HG02885 (cell line): ENCODE measurements around the gene CDC42BPG.

Experiments used
- ATAC-seq: cut with Tn5 transposase; IDR thresholded peaks from one replicate; pipeline ENCODE4 v1.9.1; 2021; ENCODE audit warnings: mild to moderate bottlenecking; ENCODE audit not compliant: unreplicated experiment, poor library complexity

Gene CDC42BPG

DNA sequence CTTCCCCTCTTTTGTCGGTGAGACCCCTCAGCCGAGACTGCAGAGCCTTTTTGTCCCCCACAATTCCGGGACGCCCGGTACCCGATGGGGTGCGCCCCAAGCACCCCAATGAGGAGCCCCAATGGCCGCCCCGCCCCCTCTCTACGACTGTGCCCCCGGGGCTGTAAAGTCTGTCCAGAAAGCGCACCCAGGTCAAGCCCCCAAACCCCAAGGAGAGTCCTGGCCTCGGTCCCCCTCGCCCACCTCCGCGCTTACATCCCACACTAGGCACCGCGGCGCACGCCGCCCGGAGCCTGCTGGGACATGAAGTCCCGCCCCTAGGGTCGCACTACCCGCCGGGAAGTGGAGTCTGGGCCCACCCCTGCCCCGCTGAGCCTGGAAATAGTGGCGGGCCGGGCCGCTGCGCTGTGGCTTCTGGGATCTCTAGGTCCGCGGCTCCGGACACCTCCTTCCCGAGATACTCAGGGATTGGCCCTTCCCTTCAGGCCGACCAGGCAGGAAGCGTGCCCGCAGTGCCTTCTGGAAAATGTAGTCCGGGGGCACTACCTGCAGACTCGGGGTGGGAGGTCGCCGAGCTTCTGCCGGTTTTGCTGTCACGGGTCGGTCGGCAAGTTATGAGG, 34.1 kb downstream of the CDC42BPG start, which contains the start of gene MEN1:
MEN1 (minus strand) TSS at position 281 of the 620 bp plus-strand sequence. CDS start 442 bp downstream, outside the sequence.
- ATAC-seq = peak; percentile 77

DNA sequence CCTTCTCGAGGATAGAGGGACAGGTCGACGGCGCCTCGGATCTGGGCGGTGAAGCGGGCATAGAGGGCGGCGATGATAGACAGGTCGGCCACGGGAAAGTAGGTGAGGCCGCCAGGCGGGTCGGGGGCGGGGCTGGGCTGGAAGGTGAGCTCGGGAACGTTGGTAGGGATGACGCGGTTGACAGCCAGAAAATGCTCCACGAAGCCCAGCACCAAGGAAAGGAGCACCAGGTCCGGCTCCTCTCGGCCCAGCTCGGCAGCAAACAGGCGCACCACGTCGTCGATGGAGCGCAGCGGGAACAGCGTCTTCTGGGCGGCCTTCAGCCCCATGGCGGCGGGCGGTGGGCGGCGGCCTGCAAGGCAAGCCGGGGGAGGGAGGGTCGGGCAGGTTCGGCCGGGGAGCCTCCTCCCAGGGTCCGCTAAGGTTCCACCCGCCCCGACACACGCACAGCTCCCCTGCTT, 34.6 kb downstream of the CDC42BPG start:
- ATAC-seq = peak; percentile 5

DNA sequence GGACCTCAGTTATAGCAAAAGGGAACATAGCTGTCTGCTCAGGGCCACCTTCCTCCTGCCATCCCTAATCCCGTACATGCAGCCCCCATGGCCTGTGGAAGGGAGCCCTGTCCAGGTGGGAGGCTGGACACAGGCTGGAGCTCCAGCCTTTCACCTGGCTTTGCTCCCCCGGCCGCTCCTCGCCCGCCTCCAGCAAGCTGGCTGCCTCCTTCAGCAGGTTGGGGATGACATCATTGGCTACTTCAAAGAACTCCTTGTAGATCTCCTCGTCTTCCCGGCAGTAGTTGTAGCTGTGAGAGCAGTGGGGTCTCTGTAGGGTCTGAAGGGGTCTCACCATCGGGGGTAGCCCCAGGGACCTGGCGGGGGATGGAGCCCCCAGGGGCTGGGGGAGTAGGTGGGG, 39.0 kb downstream of the CDC42BPG start:
- ATAC-seq = no peak

DNA sequence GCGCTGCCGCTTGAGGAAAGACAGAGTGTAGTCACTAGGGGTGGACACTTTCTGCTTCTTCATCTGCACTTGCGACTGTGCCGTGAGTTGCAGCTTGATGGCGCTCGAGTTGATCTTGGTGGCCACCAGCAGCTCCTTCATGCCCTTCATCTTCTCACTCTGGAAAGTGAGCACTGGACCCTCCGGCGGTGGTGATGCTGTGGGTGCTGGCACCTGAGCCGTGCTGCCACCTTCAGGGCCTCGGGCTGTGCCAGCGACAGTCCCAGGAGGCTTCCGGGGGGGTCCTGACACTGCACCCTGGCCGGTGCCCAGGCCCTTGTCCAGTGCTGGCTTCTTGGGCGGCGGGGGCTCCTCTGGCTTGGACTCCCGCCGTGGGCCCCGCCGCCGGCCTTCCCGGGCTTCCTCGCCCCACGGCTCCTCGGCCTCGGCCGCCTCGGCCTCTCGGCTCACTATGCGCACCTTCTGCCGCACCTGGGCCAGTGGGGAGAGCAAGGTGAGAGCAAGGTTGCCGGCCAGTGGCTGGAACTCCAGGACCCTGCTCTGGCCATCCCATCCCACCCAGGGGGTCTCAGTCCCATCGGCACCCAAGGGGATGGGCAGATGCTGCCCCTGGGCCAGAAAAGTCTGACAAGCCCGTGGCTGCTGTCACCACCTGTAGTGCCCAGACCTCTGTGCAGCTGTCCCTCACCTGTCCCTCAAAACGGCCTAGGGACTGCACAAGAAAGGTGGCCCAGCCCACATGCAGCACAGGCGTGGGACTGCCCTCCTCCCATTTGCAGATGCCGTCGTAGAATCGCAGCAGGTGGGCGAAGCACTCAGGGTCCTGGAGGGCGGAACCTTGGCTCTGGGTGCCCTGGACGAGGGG, 39.9 kb downstream of the CDC42BPG start:
- no peak for ATAC-seq

DNA sequence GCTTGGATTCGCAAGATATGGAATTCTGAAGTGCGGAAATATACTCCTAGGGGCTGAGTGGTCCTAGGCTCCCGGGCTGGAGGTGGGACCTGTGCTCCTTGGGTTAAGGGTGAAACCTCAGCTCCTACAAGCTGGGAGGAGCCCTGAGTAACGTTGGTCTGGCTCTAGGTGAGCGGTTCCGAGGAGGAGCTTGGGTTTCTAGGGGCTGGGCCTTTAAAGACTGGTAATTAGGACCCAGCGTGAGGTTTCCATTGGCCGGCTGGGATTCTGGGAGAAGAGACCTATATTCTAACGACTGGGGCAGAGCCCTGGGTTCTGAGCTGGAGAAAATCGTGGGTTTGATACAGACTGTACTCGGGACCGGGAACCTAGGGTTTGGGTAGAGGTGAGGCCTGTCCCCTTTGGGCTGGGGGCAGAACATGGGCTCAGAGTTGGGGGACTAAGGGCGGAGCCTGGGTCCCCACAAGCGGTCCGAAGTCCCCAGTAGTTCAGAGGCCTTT, 40.6 kb downstream of the CDC42BPG start:
- no peak for ATAC-seq

DNA sequence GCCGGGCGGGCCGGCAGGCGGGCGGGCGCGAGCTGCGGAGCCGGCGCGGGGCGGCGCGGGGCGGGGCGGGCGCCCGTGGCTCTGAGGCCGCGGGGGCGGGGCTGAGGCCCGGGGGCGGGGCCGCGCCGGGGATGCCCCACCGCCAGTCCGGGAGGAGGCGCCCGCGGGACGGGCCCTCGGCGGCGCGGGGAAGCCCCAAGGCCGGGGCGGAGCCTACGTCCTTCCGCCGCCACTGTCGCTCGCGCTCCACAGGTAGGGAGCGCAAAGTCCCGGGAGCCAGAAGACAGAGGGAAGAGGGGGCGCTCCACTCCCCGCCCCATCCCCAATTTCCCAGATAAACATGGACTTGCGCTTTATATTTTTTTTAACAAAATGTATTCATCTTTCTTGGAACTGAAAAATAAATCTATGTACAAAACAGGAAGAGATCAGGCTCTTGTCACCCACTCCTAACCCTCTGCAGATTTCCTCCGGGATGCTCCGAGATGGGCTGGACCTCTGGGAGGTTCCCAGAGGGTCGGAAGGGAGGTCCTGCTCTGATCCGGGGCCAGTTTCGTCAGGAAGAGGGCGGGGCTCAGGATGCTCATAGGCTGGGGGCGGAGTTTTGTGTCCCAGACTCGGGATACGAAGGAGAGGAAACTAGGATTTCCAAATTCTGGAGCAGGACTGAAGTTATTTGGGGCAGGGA, 41.2 kb downstream of the CDC42BPG start, which contains the start of gene MAP4K2:
MAP4K2 (minus strand) TSS at position 57 of the 688 bp plus-strand sequence. CDS start 65 bp downstream, outside the sequence.
- peak; percentile 80 for ATAC-seq

DNA sequence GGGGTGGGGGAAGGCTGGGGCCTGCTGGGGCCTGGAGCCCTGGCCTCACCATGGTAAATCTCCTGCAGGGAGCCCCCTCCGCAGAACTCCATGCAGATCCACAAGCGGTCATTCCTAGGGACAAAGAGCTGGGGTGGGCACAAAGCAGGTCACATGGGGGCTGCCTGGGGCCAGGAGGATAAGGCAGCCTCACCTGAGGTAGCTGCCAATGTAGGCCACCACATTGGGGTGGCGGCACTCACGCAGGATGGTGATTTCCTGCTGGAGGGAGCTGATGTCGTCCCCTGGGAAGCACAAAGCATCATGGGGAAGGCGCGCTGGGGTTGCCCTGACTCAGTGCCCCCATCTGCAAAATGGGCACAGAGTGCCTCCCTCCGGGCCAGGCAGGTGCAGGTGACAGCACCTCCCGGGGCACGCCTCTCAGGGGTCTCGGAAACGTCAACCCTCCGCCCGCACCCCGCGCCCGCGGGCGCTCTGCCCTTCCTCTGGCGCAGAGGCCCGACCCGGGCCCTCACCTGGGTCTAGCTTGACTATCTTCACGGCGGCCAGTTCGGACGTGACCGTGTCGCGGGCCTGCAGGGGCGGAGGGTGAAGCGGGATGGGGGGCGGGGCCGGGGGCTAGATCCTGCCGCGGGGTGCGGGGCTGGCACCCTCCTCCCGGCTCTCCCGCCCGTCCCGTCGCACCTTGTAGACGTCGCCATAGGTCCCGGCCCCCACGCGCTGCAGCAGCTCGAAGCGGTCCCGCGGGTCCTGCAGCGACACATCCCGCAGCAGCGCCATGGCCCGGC, 41.9 kb downstream of the CDC42BPG start:
- ATAC-seq = peak; percentile 26

DNA sequence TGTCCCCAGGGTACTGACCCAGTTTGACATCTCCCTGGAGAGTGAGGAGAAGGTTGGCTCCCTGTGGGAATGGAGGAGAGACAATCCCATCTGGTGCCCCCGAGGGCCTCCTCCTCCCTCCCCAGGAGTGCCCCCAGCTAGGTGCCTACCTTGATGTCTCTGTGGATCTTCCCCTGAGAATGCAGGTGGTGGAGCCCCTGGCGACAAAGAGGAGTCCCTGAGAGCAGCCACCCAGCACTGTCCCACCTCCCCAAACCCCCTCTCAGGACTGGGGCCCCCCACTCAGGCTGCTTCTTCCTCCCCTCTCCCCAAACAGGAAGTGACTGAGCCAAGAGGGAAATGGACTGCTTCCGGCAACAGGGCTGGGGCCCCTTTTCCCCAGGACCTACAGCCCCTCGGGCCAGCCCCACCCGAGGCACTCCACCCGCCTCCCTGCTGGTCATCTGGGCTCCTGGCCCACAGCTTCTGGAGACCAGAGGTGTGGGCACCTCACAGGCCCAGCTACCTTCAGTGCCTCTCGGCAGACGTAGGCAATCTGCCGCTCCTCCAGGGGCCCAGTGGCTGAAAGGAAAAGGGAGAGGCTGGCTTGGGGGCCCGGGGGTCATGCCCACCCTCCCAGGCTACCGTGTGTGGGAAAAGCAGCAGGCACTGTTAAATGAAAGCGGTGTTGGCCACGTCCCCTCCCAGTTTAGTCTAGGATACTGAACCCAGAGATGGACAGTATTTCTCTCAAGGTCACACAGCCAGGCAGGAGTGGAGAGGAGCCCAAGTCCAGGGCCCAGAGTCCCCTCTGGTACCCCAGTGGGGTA, 42.7 kb downstream of the CDC42BPG start:
- ATAC-seq = no peak

DNA sequence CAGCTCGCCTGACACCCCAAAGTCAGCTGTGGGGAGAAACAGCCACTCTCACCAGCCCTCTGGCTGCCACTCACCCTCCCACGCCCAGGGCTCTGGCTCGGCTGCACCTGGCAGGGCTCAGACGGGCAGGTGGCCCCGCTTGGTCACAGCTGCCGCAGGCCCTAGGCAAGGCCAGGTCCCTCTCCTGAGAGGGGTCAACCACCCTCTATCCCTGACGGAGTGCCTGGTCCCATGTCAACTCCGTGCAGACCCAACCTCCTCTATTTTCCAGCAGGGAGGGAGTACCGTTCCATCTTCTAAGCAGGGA, 43.3 kb downstream of the CDC42BPG start:
- no peak for ATAC-seq

DNA sequence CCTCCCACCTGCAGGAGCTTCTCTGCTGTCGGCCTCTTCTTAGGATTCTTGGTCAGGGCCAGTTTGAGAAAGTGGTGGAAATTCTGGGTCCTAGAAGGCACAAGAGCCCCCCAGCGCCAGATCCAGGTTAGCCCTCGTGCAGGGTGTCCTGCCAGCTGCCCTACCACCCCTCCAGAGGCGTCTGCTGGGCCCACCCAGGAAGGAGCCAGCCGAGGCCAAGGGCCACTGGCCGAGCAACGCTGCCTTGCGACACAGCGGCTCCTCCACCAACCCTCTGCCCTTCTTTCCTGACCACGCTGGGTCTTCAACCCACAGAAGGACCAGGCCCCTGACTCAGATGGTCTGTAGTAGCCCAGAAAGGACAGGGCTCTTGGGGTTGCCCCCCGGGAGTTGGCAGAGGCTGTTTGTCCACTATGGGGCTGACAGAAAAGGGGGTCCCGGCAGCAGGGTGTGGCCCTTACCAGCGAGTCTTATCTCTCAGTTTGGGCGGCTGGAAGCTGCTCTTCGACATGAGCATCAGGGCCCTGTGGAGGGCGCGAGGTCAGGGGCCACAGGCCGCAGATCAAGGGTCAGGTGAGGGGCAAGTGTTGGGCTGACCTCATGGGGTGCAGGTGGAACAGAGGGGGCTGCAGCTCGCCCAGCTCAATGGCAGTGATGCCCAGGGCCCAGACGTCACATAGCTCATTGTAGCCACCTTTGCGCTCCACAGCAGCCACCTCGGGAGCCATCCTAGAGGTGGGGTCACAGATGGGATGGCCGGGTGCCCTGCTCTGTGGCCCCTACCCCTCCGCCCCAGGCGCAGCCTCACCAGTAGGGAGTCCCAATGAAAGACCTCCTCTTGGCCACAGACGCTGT, 43.9 kb downstream of the CDC42BPG start:
- no peak for ATAC-seq

DNA sequence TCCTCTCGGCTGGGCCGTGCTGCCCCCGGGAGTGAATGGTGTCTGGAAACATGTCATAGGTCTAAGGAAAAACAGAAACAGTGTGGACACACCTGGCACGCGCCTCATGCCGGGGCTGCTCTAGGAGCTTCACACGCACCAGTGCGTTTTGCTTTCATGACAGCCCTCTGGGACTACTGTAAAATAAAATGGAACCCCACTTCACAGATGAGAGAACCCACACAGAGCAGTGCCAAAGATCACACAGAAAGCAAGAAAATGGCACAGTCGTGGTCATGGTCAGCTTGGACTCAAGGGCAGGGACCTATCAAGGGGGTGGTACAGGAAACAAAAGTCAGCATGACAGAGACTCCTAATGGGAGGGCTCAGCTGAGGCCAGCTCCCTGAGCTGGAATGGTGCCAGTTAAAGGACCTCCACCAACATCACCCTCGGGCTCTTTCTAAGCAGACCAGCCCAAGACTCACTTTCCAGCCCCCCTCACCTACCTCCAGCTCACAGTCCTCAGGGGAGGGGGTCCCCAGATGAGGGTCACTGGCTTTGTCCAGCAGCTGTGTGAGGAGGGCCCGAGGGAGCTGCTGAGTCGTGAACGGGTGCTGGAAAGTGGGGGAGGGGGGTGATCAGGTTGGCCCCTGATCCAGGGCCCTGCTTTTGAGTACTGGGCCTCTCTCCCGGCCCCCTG, 44.7 kb downstream of the CDC42BPG start:
- ATAC-seq = no peak

DNA sequence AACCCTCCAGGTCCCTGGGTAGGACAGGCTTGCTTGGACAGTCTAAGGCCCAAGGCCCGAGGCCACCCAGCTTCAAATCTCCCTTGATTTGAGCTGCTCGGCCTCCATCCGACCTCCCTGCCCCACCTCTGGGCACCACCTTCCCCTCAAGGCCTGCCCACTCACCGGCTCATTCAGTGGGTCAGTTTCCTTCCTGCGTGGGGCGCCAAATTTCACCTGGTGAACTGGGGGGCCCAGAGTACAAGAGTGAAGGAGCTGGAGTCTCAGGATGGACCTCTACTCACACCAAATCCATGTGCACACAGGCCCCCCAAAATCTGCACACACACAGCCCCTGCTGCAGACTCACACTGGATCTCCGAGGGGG, 45.2 kb downstream of the CDC42BPG start:
- no peak for ATAC-seq

DNA sequence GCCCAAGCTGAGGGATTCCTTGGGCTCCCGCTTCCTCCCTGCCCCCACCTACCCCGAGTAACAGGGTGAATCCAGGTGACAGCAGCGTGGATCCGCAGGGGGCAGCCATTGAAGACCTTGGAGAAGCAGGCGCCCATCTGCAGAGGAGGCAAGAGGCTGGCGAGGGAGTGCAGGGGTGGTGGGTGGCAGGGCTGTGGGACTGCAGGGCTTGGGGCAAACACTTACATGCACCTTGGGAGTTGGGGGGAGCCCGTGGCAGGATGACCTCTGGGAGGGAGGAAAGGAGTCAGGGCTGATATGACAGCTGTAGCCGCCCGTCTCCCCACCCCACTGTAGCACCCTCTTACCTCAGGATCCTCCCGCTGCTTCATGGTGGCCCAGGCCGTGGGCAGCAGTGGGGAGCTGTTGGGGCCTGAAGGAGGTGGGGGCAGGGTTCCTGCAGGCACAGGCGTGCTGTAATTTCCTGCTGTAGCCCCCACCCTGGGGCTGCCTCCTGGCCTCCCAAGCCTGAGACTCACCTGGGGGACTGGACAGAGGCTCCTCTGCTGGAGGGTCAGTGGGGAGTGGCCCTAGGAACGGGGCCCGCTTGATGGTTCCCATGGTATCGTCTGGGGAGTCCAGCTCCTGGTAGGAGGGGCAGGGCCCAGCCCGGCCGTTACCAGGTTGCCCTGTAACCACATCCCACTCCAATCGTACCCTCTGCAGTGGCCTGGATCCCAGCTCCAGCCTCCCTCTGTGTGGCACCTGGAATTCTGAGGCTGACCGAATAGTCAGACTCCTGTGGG, 47.5 kb downstream of the CDC42BPG start:
- ATAC-seq = no peak

DNA sequence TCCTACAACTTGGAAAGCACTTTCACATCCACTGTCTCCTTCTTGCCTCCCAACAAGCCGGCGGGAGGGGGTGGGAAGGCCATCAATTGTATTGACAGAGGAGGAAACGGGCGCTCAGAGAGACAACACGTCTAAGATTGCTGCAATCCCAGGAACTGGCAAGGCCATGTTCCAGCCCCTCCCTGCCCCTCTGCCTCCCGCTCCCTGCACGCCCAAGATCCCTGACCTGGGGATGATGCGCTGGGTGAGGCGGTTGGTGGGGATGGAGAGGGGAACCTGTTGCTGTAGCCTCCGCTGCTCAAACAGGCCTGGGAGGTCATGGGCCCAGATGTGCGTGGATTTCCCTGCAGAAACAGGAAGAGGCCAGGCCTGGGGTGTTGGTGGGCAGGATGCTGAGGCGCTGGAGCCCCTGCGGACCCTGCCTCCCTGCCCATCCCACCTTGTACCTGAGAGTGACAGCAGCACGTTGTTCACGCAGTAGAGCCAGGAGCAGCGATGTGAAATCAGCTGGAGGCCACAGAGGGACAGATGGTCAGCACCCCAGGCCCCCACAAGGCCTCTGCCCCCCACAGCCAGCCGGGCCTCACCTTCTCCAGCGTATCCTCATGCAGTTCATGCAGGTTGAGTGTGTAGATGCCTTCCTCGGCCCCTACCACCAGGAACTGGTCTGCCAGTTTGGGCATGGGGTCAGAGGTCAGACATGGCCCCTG, 48.3 kb downstream of the CDC42BPG start:
- ATAC-seq = no peak

DNA sequence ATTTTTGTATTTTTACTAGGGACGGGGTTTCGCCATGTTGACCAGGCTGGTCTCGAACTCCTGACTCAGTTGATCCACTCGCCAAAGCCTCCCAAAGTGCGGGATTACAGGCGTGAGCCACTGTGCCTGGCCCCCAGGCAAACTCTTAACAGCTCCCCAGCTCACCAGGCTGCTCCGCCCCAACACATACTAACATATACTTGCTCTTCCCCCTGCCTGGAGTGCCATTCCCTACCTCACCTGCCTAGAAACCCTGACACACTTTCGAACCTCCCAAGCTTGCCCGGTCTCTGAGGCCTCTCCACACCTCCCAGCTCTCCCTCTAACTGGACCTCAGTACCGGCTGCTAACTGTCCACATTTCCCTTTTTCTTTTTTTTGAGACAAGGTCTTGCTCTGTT, 49.9 kb downstream of the CDC42BPG start:
- no peak for ATAC-seq
